ENCODE data around the gene SAV1. TPM values are rescaled to one million over a fixed set of nuclear protein-coding genes. Genes with fewer than 3 reads are reported as not detected.

Gene SAV1
- total and polyA plus RNA-seq, 2 experiments from 2014 or later: 74.2 to 82.8 TPM

DNA sequence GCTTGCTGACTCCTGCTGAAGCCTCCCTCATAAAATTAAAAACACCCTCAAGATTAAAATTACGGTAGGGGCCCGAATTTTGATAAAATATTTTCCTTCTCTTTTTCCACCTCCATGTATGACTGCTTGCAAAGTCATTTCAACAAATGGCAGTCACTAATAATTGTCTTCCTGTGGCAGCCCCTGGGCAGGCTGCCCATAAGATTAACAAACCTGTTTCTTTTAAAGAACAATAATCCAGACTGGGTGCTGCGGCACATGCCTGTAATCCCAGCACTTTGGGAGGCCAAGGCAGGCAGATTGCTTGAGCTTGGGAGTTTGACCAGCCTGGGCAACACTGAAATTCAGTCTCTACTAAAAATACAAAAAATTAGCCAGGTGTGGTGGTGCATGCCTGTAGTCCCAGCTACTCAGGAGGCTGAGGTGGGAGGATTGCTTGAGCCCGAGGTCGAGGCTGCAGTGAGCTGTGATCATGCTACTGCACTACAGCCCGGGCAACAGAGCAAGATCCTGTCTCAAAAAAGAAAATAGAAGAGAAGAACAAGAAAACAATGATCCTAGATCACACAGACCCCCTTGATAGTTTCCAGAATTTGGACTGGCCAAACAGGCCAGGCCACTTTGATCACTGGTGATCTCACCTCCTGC lies 8.7 kb downstream of the SAV1 start:
- peaks cover 39% of the 10 kb centered on the region for H3K4me1 Mint-ChIP-seq
- no peak for ATAC-seq
- peaks cover 13% of the 10 kb centered on the region; the same call in 1 of the 2 replicates for H3K36me3 ChIP-seq (ENCODE audit: insufficient read depth)

More for the DNA sequence above, 8.7 kb downstream of the SAV1 start:
- Histone ChIP-seq H4K20me1 (replicated peaks; ENCODE audit: insufficient read depth) (no peaks in the 10 kb centered on the region), H3K79me2 (replicated peaks; ENCODE audit: insufficient read depth) (peaks cover 95% of the 10 kb centered on the region), H3K27me3 (ENCODE audit: insufficient read depth) (no peaks in the 10 kb centered on the region), H3K4me1 (ENCODE audit: insufficient read depth) (peaks cover 25% of the 10 kb centered on the region), H3K4me2 (peak overlapping the region; percentile 23; the same call in 1 of the 2 replicates), H3K4me3 (peak overlapping the region; percentile 6; the same call in 1 of the 2 replicates), H3K9me2 (ENCODE audit: insufficient read depth) (no peaks in the 10 kb centered on the region), H3K27ac (ENCODE audit: low read depth) (peak overlapping the region; percentile 33), H3F3A (replicated peaks; ENCODE audit: low read depth) (no peaks in the 10 kb centered on the region), H2AFZ (no peak overlapping the region)
- DNase-seq (ENCODE audit: low spot score): no peak
- Mint-ChIP-seq H3K27ac (peak overlapping the region; percentile 99), H3K9me3 (no peaks in the 10 kb centered on the region; the same call in 2 of the 3 replicates), H3K36me3 (ENCODE audit: low read depth) (peaks cover 50% of the 10 kb centered on the region), H3K27me3 (ENCODE audit: insufficient read depth, low read depth, poor library complexity) (peaks cover 5% of the 10 kb centered on the region), H3K4me3 (no peak overlapping the region; the same call in 2 of the 3 replicates)
- TF ChIP-seq STAT1 (IDR thresholded peaks at IDR 0.05; ENCODE audit: unreplicated experiment) (no peak), POLR2AphosphoS5 (IDR thresholded peaks at IDR 0.05; ENCODE audit: low read depth) (no peak), CREB1 (CRISPR knock-in tag; IDR thresholded peaks at IDR 0.05; ENCODE audit: low read depth) (no peak), EZH2 (IDR thresholded peaks at IDR 0.05; ENCODE audit: low read depth, unreplicated experiment) (no peak), NANOG (IDR thresholded peaks at IDR 0.05; ENCODE audit: borderline replicate concordance) (no peak), EZH2phosphoT487 (IDR thresholded peaks at IDR 0.05; ENCODE audit: unreplicated experiment) (no peak), JUNB (IDR thresholded peaks at IDR 0.05; ENCODE audit: unreplicated experiment) (no peak), ZNF114 (CRISPR knock-in tag; IDR thresholded peaks at IDR 0.05) (no peak), ZNF331 (CRISPR knock-in tag; IDR thresholded peaks at IDR 0.05; ENCODE audit: low read depth) (no peak)
- TF ChIP-seq, protein P1, sequence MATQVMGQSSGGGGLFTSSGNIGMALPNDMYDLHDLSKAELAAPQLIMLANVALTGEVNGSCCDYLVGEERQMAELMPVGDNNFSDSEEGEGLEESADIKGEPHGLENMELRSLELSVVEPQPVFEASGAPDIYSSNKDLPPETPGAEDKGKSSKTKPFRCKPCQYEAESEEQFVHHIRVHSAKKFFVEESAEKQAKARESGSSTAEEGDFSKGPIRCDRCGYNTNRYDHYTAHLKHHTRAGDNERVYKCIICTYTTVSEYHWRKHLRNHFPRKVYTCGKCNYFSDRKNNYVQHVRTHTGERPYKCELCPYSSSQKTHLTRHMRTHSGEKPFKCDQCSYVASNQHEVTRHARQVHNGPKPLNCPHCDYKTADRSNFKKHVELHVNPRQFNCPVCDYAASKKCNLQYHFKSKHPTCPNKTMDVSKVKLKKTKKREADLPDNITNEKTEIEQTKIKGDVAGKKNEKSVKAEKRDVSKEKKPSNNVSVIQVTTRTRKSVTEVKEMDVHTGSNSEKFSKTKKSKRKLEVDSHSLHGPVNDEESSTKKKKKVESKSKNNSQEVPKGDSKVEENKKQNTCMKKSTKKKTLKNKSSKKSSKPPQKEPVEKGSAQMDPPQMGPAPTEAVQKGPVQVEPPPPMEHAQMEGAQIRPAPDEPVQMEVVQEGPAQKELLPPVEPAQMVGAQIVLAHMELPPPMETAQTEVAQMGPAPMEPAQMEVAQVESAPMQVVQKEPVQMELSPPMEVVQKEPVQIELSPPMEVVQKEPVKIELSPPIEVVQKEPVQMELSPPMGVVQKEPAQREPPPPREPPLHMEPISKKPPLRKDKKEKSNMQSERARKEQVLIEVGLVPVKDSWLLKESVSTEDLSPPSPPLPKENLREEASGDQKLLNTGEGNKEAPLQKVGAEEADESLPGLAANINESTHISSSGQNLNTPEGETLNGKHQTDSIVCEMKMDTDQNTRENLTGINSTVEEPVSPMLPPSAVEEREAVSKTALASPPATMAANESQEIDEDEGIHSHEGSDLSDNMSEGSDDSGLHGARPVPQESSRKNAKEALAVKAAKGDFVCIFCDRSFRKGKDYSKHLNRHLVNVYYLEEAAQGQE (IDR thresholded peaks at IDR 0.05; ENCODE audit: unreplicated experiment): no peak
- TF ChIP-seq, protein P2, sequence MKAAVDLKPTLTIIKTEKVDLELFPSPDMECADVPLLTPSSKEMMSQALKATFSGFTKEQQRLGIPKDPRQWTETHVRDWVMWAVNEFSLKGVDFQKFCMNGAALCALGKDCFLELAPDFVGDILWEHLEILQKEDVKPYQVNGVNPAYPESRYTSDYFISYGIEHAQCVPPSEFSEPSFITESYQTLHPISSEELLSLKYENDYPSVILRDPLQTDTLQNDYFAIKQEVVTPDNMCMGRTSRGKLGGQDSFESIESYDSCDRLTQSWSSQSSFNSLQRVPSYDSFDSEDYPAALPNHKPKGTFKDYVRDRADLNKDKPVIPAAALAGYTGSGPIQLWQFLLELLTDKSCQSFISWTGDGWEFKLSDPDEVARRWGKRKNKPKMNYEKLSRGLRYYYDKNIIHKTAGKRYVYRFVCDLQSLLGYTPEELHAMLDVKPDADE (IDR thresholded peaks at IDR 0.05): no peak
- TF ChIP-seq, protein P3, sequence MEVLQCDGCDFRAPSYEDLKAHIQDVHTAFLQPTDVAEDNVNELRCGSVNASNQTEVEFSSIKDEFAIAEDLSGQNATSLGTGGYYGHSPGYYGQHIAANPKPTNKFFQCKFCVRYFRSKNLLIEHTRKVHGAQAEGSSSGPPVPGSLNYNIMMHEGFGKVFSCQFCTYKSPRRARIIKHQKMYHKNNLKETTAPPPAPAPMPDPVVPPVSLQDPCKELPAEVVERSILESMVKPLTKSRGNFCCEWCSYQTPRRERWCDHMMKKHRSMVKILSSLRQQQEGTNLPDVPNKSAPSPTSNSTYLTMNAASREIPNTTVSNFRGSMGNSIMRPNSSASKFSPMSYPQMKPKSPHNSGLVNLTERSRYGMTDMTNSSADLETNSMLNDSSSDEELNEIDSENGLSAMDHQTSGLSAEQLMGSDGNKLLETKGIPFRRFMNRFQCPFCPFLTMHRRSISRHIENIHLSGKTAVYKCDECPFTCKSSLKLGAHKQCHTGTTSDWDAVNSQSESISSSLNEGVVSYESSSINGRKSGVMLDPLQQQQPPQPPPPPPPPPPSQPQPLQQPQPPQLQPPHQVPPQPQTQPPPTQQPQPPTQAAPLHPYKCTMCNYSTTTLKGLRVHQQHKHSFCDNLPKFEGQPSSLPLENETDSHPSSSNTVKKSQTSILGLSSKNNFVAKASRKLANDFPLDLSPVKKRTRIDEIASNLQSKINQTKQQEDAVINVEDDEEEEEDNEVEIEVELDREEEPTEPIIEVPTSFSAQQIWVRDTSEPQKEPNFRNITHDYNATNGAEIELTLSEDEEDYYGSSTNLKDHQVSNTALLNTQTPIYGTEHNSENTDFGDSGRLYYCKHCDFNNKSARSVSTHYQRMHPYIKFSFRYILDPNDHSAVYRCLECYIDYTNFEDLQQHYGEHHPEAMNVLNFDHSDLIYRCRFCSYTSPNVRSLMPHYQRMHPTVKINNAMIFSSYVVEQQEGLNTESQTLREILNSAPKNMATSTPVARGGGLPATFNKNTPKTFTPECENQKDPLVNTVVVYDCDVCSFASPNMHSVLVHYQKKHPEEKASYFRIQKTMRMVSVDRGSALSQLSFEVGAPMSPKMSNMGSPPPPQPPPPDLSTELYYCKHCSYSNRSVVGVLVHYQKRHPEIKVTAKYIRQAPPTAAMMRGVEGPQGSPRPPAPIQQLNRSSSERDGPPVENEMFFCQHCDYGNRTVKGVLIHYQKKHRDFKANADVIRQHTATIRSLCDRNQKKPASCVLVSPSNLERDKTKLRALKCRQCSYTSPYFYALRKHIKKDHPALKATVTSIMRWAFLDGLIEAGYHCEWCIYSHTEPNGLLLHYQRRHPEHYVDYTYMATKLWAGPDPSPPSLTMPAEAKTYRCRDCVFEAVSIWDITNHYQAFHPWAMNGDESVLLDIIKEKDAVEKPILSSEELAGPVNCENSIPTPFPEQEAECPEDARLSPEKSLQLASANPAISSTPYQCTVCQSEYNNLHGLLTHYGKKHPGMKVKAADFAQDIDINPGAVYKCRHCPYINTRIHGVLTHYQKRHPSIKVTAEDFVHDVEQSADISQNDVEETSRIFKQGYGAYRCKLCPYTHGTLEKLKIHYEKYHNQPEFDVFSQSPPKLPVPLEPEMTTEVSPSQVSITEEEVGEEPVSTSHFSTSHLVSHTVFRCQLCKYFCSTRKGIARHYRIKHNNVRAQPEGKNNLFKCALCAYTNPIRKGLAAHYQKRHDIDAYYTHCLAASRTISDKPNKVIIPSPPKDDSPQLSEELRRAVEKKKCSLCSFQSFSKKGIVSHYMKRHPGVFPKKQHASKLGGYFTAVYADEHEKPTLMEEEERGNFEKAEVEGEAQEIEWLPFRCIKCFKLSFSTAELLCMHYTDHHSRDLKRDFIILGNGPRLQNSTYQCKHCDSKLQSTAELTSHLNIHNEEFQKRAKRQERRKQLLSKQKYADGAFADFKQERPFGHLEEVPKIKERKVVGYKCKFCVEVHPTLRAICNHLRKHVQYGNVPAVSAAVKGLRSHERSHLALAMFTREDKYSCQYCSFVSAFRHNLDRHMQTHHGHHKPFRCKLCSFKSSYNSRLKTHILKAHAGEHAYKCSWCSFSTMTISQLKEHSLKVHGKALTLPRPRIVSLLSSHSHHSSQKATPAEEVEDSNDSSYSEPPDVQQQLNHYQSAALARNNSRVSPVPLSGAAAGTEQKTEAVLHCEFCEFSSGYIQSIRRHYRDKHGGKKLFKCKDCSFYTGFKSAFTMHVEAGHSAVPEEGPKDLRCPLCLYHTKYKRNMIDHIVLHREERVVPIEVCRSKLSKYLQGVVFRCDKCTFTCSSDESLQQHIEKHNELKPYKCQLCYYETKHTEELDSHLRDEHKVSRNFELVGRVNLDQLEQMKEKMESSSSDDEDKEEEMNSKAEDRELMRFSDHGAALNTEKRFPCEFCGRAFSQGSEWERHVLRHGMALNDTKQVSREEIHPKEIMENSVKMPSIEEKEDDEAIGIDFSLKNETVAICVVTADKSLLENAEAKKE (CRISPR knock-in tag; IDR thresholded peaks at IDR 0.05): no peak
- TF ChIP-seq, protein P4, sequence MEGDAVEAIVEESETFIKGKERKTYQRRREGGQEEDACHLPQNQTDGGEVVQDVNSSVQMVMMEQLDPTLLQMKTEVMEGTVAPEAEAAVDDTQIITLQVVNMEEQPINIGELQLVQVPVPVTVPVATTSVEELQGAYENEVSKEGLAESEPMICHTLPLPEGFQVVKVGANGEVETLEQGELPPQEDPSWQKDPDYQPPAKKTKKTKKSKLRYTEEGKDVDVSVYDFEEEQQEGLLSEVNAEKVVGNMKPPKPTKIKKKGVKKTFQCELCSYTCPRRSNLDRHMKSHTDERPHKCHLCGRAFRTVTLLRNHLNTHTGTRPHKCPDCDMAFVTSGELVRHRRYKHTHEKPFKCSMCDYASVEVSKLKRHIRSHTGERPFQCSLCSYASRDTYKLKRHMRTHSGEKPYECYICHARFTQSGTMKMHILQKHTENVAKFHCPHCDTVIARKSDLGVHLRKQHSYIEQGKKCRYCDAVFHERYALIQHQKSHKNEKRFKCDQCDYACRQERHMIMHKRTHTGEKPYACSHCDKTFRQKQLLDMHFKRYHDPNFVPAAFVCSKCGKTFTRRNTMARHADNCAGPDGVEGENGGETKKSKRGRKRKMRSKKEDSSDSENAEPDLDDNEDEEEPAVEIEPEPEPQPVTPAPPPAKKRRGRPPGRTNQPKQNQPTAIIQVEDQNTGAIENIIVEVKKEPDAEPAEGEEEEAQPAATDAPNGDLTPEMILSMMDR (conservative IDR thresholded peaks at IDR 0.05; ENCODE audit: low read depth in 2 of 2): no peak

All from GM23338 (cell line).